H9 (cell line): Measurements from ENCODE around the gene CCT3. TPM values are rescaled to one million over a fixed set of nuclear protein-coding genes. Genes with fewer than 3 reads are reported as not detected.

Experiments
- DNase-seq: peaks from one replicate; pipeline ENCODE4 v3.0.0-alpha.2; 2017
- H2AFZ ChIP-seq: one replicate; pipeline ENCODE4 v1.6.1; 2013; ENCODE audit warnings: mild to moderate bottlenecking, low read length, control low read depth, moderate library complexity
- H2AK5ac ChIP-seq: 2 replicates; pipeline ENCODE4 v1.6.1; 2013; ENCODE audit warnings: low read length, control low read depth, mixed read lengths; ENCODE audit not compliant: insufficient read length
- H2BK120ac ChIP-seq: one replicate; pipeline ENCODE4 v1.6.1; 2013; ENCODE audit warnings: low read depth, mild to moderate bottlenecking, low read length, control low read depth, inconsistent platforms; ENCODE audit not compliant: poor library complexity, severe bottlenecking
- H2BK12ac ChIP-seq: 2 replicates; pipeline ENCODE4 v1.6.1; 2013; ENCODE audit warnings: low read length, control low read depth, mixed read lengths, low read depth; ENCODE audit not compliant: insufficient read length
- H2BK15ac ChIP-seq: 2 replicates; pipeline ENCODE4 v1.6.1; 2013; ENCODE audit warnings: low read depth, low read length, control low read depth
- H2BK20ac ChIP-seq: one replicate; pipeline ENCODE4 v1.6.1; 2013; ENCODE audit warnings: low read depth, mild to moderate bottlenecking, low read length, control low read depth, inconsistent platforms; ENCODE audit not compliant: poor library complexity, severe bottlenecking
- H2BK5ac ChIP-seq: 2 replicates; pipeline ENCODE4 v1.6.1; 2013; ENCODE audit warnings: low read length, control low read depth, mixed read lengths; ENCODE audit not compliant: insufficient read length
- H3K14ac ChIP-seq: 2 replicates; pipeline ENCODE4 v1.6.1; 2013; ENCODE audit warnings: low read length, control low read depth; ENCODE audit not compliant: insufficient read depth
- H3K18ac ChIP-seq: 2 replicates; pipeline ENCODE4 v1.6.1; 2013; ENCODE audit warnings: low read depth, mild to moderate bottlenecking, mixed read lengths, low read length, control low read depth; ENCODE audit not compliant: insufficient read length
- H3K23ac ChIP-seq: 2 replicates; pipeline ENCODE4 v1.6.1; 2013; ENCODE audit warnings: low read length, control low read depth, mixed read lengths, low read depth; ENCODE audit not compliant: insufficient read length
- H3K23me2 ChIP-seq: 2 replicates; pipeline ENCODE4 v1.6.1; 2013; ENCODE audit warnings: low read depth, mild to moderate bottlenecking, mixed read lengths, low read length, control low read depth; ENCODE audit not compliant: insufficient read length, poor library complexity, severe bottlenecking
- H3K27ac ChIP-seq: 2 replicates; pipeline ENCODE4 v1.5.1; 2013; ENCODE audit warnings: low read length, control low read depth, mixed read lengths, low read depth; ENCODE audit not compliant: insufficient read length
- H3K27me3 ChIP-seq: 2 replicates; pipeline ENCODE4 v1.6.1; 2013; ENCODE audit warnings: low read length, control low read depth, inconsistent platforms; ENCODE audit not compliant: insufficient read depth
- H3K4ac ChIP-seq: 2 replicates; pipeline ENCODE4 v1.6.1; 2013; ENCODE audit warnings: low read depth, mild to moderate bottlenecking, control low read depth, inconsistent platforms, low read length, moderate library complexity
- H3K4me1 ChIP-seq: 2 replicates; pipeline ENCODE4 v1.6.1; 2013; ENCODE audit warnings: low read length, control low read depth, inconsistent platforms; ENCODE audit not compliant: insufficient read depth
- H3K4me2 ChIP-seq: 2 replicates; pipeline ENCODE4 v1.6.1; 2013; ENCODE audit warnings: low read length, control low read depth, mixed read lengths; ENCODE audit not compliant: insufficient read length, insufficient read depth
- H3K56ac ChIP-seq: 2 replicates; pipeline ENCODE4 v1.6.1; 2013; ENCODE audit warnings: low read depth, mild to moderate bottlenecking, mixed read lengths, low read length, control low read depth; ENCODE audit not compliant: insufficient read length
- H3K79me1 ChIP-seq: 2 replicates; pipeline ENCODE4 v1.6.1; 2013; ENCODE audit warnings: low read depth, mild to moderate bottlenecking, moderate library complexity, low read length, control low read depth, inconsistent platforms; ENCODE audit not compliant: insufficient read depth, poor library complexity, severe bottlenecking
- H3K79me2 ChIP-seq: 2 replicates; pipeline ENCODE4 v1.6.1; 2013; ENCODE audit warnings: low read length, control low read depth, inconsistent platforms; ENCODE audit not compliant: insufficient read depth
- H3K9ac ChIP-seq: 2 replicates; pipeline ENCODE4 v1.6.1; 2013; ENCODE audit warnings: low read length, control low read depth, mixed read lengths; ENCODE audit not compliant: insufficient read length; ENCODE audit errors: extremely low read depth
- H3K9me3 ChIP-seq: one replicate; pipeline ENCODE4 v1.6.1; 2013; ENCODE audit warnings: low read depth, low read length, inconsistent platforms; ENCODE audit not compliant: control insufficient read depth
- H3T11ph ChIP-seq: one replicate; pipeline ENCODE4 v1.6.1; 2013; ENCODE audit warnings: mild to moderate bottlenecking, low read length, control low read depth, inconsistent platforms
- H4K20me1 ChIP-seq: one replicate; pipeline ENCODE4 v1.6.1; 2013; ENCODE audit not compliant: control insufficient read depth, insufficient read length, insufficient read depth
- H4K5ac ChIP-seq: 2 replicates; pipeline ENCODE4 v1.6.1; 2013; ENCODE audit warnings: low read depth, mild to moderate bottlenecking, mixed read lengths, low read length, control low read depth; ENCODE audit not compliant: insufficient read length
- H4K8ac ChIP-seq: replicated peaks from 2 replicates; pipeline ENCODE4 v1.6.1; 2013; ENCODE audit warnings: low read length, control low read depth, mixed read lengths, low read depth; ENCODE audit not compliant: insufficient read length
- H4K91ac ChIP-seq: 2 replicates; pipeline ENCODE4 v1.6.1; 2013; ENCODE audit warnings: low read depth, mild to moderate bottlenecking, moderate library complexity, mixed read lengths, low read length, control low read depth; ENCODE audit not compliant: insufficient read length
- H3K27ac Mint-ChIP-seq, 3 experiments: 2 replicates in 2 of 3; 3 replicates in 1 of 3; pipeline ENCODE4 v1.8.0; 2020 to 2021; ENCODE audit warnings: mixed read lengths in 3 of 3, mild to moderate bottlenecking in 1 of 3, moderate library complexity in 1 of 3
- H3K27me3 Mint-ChIP-seq: 2 replicates; pipeline ENCODE4 v1.8.0; 2021; ENCODE audit warnings: low read depth, mild to moderate bottlenecking, moderate library complexity, mixed read lengths
- H3K36me3 Mint-ChIP-seq, 3 experiments: 2 replicates in 2 of 3; 3 replicates in 1 of 3; pipeline ENCODE4 v1.8.0; 2020 to 2021; ENCODE audit warnings: low read depth in 3 of 3, mixed read lengths in 3 of 3; ENCODE audit not compliant: insufficient read depth in 1 of 3
- H3K4me1 Mint-ChIP-seq, 2 experiments: 2 replicates each; pipeline ENCODE4 v1.8.0; 2020; ENCODE audit warnings: mixed read lengths in 2 of 2
- H3K4me3 Mint-ChIP-seq, 2 experiments: 2 replicates in 1 of 2; 3 replicates in 1 of 2; pipeline ENCODE4 v1.8.0; 2020 to 2021; ENCODE audit warnings: mild to moderate bottlenecking in 2 of 2, mixed read lengths in 2 of 2, moderate library complexity in 1 of 2
- H3K9me3 Mint-ChIP-seq, 2 experiments: 2 replicates in 1 of 2; 3 replicates in 1 of 2; pipeline ENCODE4 v1.8.0; 2020; ENCODE audit warnings: mild to moderate bottlenecking in 2 of 2, mixed read lengths in 2 of 2, moderate library complexity in 1 of 2
- CTCF ChIP-seq: fragments of 200-600 bp; sonication (generic); conservative IDR thresholded peaks from 3 replicates; pipeline ENCODE4 v1.8.0; 2021; ENCODE audit warnings: antibody characterized with exemption, mild to moderate bottlenecking
- WGBS: extraction: QIAGEN DNeasy Blood & Tissue Kit; methylation state at CpG from one replicate; pipeline ENCODE4 v1.1.7; 2013; ENCODE audit warnings: missing lambda C conversion rate, low lambda C conversion rate, mixed read lengths; ENCODE audit not compliant: insufficient read length; ENCODE audit errors: extremely low coverage; 5-methylcytosine and 5-hydroxymethylcytosine counted together
- total RNA-seq: library from RNA; stranded (reverse); gene quantifications from 2 replicates; pipeline ENCODE4 v1.2.1, GENCODE V29; 2021

The CCT3 gene
- total RNA-seq, 1 experiment from 2014 or later = 524 TPM

- no CpG with 5 or more reads among the region's 3 CpGs for WGBS
- H3K4me3 Mint-ChIP-seq = no peak overlapping the region
- Histone ChIP-seq H3K4me1 (no peaks in the 10 kb centered on the region; the same call in 1 of the 2 replicates), H3K4me2 (no peak overlapping the region), H2BK12ac (no peak overlapping the region), H3K9ac (no peak overlapping the region), H2BK15ac (no peak overlapping the region), H3K4ac (no peak overlapping the region), H4K8ac (no peak overlapping the region), H2BK120ac (no peak overlapping the region), H3K27ac (no peak overlapping the region), H4K20me1 (no peaks in the 10 kb centered on the region), H3K27me3 (no peaks in the 10 kb centered on the region; the same call in 1 of the 2 replicates), H3K9me3 (no peaks in the 10 kb centered on the region), H3K79me1 (no peaks in the 10 kb centered on the region), H3K18ac (no peak overlapping the region), H3T11ph (no peak overlapping the region), H3K56ac (no peak overlapping the region), H2BK5ac (no peak overlapping the region), H3K23me2 (peaks cover 6% of the 10 kb centered on the region), H3K14ac (no peak overlapping the region), H2AFZ (no peak overlapping the region), H2BK20ac (no peak overlapping the region), H3K79me2 (no peaks in the 10 kb centered on the region), H2AK5ac (no peak overlapping the region), H4K5ac (no peak overlapping the region), H3K23ac (no peak overlapping the region), H4K91ac (no peak overlapping the region)
- H3K4me1 Mint-ChIP-seq = peaks cover 18 to 25% of the 10 kb centered on the region in 2 experiments
- no peak for TF ChIP-seq CTCF
- no peak overlapping the region for H3K27ac Mint-ChIP-seq
- no peak for DNase-seq
- peaks cover 35% of the 10 kb centered on the region for H3K27me3 Mint-ChIP-seq
- no peaks in the 10 kb centered on the region for H3K9me3 Mint-ChIP-seq
- no peaks in the 10 kb centered on the region for H3K36me3 Mint-ChIP-seq
Measured at GRCh38 chr1:156384007-156384406, 45.9 kb upstream of the CCT3 start.
